Activated CD8-positive, alpha-beta memory T cell treated with anti-CD3 and anti-CD28 coated beads for 1 hour (primary cell): ENCODE results near the gene ZNF862.
"Not testable (repeated sequence)": the region's sequence is repeated elsewhere in the genome, so short reads cannot be mapped to it uniquely, and the experiment has no call there.

Source experiments
- DNase-seq, 2 donors: peaks; one replicate each; pipeline ENCODE4 v3.0.0-alpha.2; 2020; ENCODE audit warnings: low read depth in 1 of 2; ENCODE audit errors: extremely low read depth in 1 of 2

ZNF862 gene

DNA sequence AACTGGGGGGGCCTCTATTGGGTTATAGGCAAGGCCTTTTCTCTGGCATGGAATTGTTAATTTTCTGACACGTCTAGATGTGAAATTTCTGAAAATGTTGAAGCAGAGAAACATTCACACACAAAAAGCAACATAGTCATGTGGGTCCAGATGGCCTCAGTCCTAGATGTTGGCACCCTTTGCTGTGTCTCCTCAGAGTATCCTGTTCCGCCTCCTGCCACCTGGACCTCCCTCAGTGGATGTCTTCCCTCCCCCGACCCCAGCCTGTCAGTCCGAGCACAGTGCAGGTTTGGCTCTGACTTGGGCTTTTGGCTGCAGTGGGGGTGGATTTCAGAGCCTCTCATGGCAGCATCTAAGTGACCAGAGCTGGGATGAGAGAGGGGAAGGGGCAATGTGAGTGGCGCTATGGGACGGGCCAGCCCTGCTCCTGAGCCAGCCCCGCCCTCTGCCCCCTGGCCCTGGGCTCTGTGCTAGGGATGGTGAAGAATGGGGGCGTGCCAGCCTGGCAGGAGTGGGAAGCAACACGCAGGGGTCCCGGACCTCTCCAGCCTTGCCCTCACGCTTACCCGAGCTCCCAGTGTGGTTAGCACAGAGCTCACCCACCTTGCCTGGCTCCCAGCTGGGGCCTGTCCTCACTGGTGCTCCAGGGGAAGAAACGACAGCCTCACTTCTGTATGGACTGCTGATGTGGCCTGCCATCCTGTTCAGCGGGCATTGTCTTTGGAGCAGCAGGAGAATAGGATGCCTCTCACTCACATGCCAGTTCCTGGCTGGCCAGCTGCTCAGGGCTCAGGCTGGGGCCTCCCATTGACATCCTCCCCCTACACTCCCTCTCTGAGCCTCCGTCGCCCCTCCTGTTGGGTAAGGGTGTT lies 41.8 kb downstream of the ZNF862 start:
- DNase-seq = no peak

DNA sequence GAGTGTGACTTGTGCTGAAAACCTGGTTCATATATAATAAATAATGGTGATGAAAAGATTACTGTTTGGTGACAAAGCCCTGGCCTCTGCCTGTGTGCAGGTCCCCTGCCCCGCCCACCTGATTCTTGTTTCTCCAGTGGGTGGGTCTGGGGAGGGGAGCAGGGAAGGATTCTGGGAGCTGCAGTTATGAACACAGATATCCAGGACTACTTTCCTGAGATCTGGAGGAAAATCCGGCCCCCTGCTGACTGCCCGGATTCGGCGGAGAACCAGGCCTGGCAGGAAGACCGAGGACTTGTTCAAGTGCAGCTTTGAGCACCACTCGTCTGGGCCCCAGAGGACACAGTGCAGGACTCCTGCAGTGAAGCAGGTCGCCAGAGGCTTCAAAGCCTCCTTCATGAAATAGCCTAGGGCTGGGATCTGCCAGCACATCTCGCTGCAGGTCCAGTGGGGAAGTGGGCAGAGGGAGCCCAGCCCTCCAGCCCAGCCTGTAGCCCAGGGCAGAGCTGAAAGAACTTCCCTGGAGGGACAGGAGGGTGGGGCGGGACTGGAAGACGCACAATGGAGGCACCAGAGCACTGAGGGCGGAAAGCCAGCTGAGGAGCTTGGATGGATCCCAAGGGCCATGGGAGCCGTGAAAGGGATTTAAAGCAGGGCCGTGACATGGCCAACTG lies 42.6 kb downstream of the ZNF862 start:
- DNase-seq = no peak

DNA sequence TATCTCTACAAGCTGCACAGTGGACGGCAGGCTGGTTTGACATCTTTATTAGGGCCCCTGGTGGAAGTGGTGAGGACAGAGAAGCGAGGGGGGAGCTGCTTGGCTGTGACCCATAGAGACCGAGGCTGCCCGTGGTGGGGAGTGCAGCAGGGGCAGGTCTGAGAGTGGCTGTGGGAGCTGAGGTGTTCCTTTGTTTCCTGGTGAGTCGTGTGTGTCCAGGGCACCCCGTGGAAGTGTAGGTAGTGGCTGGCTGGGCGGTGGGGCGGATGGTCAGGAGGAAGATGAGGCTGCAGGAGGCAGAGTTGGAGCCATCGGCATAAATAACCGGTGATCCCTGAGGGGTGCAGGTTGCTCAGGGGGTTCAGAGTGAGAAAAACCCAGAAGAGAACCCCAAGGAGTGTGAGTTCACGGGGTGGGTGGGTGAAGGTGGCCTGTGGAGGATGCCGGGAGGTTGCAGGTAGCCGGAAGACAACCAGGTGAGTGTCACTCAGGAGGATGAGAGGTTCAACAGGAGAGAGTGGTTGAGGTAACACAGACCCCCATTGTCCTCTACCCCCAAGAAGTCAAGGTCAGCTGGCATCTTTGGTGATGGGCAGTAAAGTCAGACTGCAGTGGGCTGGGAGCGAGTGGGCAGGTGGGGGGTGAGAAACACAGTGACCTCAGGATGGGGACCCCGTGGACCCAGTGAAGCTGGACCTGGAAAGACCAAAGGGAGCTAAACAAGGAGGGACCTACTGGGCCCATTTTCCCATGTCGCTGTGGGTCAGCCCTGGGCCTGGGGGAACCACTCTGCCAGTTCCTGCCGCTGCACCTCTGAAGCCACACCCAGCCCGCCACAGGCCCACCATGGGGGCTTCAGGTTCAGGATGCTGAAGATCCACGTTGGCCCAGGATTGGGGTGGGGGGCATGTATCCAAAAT lies 43.4 kb downstream of the ZNF862 start:
- no peak for DNase-seq

DNA sequence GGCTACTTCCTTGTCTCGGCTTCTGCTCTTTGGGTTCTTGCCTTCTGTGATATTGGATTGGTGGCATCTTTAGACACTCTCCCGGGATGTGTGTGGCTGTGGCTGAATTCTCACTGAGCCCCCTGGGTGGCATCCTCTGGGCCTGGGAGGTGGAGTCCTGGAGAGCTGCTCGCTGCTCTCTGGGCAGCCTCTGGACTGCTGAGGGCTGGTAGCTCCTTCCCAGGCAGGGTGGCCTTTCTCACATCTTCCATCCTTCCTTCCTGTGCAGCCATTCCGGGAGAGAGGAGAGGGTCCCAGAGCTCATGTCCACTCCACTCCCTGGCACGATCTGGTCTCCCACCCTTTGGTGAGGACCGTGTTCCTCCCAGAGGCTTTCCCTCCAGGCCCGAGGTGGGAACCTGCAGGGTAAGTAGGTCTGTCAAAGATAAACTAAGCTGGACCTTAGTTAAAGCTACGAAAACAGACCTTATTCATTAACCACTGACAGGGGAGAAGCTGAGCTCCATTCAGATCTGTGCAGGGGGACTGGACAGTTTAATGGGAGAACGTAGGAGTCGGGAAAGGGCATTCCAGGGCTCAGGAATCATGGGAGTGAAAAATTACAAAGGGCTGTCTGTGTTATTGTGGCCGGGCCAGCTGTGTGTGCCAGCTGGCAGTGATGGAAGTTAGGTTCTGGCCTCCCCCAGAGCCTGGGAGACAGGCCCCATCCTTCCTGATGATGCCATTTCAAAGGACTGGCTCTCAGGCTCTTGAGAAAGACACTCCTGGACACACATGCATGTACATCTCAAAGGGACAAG lies 44.3 kb downstream of the ZNF862 start:
- no peak for DNase-seq

DNA sequence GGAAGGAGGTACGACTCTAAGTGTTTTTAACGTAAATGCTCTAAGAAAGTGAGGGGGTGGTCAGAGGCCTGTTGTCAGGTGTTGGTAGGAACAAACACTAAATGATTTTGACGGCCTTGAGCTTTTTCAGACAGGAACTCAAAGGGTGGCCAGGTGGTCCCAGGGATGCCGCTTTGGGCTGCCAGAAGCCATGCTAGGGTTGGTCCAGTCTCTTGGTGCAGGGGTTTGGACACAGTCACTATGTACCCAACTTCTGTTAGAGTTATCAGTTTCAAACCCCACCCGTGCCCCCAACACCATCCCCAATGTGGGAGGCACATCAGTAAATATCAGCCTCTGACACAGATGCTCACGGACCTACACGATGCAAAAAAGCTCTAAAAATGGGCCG lies 44.9 kb downstream of the ZNF862 start:
- DNase-seq = no peak

DNA sequence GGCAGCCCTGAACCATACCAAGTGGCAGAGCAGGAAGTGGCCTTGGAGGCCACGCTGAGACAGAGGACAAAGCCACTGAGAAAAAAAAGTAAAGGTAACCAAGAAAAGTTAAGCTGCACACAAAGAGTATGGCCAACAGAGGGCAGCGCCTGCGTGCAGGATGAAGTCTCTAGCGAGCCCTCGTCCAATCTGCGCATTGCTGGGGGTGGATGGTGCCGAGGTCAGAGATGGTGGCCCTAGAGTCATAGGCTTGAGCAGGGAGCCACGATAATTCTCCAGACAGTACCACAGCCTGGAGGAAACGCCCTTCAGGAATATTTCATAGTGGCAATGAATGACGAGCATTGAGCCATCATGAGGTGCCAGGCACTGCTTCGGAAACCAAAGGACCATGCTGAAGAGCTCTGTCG lies 45.3 kb downstream of the ZNF862 start:
- DNase-seq = no peak

DNA sequence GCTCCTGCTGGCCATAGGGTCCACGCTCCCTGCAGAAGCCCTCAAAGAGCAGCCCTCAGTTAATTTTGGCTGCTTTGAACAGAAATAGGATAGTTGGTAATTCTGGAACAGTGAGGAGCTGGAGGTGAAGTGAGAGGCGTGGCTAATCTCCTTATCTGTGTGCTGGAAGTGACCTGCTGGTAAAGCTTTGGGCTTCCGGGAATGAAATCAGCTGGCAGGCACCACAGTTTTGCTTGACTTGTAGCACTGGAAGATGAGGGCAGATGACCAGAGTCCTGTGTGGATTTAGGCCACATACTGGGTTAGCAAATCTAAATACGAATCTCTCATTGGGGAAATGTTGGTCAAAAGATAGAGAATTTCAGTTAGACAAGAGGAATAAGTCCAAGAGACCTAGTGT lies 45.8 kb downstream of the ZNF862 start:
- no peak for DNase-seq

DNA sequence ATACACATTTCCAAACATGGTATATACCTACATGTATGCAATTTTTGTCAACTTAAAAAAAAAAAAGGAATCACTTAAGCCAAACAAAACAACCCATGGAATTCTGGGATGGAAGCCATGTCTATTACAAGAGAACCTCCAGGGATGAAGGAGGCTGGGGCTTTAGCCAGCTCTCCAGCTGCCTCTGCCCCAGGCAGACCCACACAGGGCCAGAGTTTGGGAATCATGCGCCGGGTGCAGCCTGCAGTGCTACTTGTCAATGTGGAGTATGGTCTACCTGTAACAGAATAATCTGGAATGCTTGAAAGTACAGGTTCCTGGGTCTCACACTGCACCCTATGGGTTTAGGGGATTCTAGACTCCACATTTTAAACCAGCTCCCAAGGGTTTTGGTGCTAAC lies 46.4 kb downstream of the ZNF862 start:
- DNase-seq = no peak

DNA sequence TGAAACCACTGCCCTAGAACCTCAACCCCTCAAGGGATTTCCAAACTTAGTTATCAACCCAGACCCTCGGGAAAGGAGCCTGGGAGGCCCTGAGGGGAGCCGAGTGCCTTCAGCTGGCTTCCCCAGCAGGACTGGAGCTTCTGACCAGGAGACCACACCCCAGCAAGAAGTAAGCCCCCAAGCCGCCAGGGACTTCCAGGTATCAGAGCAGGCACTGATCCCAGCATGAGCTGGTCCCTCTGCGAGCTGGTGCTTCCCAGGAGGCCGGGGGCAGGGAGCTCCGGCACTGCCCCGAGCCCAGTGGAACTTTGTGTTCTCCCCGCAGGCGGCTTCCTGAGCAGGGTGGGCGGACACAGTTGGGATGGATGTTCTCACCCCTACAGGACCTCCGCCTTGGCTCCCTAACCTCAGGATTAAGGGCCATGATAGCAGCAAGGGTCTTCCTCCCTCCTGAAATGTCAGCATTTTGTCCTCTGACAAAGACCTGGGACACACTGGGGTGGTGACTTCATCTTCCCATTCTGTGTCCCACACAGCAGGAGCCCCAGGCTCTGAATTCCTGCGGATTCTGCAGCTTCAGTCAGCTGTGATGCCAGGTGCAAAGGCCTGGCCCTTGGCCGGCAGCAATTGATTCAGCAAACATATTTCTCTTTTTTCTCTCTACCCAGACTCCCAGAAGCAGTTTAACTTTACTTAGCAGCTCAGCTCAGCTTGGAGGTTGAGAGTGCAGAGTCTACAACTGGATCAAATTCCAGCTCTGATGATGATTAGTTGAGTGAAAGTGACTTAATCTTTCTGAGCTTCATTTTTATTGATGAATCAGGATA lies 47.2 kb downstream of the ZNF862 start:
- no peak for DNase-seq

DNA sequence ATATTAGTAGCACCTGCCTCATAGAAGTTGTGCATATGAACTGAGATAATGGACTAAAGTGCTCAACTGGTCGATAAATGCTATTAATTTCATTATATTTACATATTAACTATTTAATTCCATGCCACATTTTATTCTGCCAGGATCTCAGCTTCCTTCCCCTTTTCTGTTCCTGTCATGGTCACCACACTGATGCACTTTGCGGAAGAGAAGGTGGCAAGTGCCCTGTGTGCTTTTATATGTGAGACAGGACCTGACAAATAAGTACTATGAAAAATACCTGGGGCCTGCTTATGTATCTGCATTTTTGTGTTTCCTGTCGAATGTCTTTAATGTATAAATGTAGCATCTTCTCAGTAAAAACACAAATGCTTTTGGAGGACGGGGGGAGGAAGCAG lies 47.8 kb downstream of the ZNF862 start:
- no peak for DNase-seq

DNA sequence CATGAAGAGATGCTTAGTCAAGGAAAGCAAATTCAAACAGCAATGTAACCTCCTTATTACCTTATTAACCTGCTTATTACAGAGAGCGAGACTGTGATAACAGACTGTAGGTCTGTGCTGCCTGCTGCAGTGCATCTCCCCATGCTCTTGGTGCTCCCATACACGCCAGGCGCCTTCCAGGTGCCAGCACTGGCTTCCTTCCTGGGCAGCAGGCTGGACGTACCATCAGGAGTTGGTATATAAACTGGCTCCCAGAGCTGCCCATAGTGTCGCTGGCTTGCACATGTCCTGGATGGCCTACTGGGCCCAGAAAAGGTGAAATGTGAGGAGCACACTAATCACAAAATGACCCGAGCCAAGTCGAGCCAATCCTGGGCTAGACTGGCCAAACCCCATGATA lies 49.1 kb downstream of the ZNF862 start:
- DNase-seq = no peak

DNA sequence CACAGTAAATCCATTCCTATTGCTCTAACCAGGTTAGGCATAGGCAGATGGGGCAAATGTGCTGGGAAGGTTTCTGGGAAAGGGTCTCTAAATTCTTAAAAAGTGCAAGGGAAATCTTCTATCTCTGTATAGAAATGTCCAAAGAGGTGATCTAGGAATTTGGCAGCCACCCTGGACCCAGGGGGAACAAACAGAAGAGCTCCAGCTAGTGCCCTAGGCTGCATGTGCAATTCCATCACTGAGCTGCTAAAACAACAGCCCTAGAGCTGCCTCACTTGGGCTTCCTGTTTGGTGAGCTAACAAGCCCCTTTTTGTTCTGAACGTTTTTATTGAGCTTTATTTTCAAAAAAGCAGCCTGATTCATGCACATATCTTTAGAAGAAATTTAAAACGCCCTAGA lies 52.5 kb downstream of the ZNF862 start:
- DNase-seq = not testable (repeated sequence)

DNA sequence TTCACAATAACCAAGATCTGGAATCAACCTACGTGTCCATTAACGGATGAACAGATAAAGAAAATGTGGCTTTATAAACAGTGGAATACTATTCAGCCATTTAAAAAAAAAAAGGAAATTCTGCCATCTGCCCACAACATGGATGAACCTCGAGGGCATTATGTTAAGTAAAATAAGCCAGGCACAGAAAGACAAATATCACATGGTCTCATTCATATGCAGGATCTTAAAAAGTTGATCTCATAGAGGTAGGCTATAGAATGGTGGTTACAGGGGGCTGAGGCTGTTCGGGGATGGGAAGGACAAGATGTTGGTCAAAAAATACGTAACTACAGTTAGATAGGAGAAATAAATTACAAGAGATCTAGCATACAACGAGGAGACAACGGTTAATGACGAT lies 56.8 kb downstream of the ZNF862 start:
- not testable (repeated sequence) for DNase-seq

DNA sequence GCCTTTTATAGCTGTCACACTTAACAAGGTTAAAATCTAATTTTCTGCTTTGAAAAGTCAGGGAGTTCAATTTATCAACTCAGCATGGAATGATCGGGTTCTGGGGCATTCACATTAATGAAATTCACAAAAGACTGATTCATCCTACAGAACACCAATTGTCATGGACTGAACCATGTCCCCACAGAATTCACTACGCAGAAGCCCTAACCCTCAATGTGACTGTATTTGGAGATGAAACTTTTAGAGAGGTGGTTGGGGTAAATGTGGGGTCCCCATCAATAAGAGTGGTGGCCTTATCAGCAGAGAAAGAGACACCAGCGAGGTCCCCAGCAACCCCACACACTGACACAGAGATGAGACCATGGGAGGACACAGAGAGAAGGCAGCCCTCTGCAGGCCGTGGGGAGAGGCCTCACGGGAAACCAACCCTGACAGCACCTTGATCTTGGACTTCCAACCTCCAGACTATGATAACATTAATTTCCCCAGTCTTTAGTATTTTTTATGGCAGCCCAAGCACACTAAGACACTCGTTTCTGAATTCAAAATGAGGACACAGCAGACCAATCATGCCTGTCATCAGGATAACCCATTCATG lies 69.7 kb downstream of the ZNF862 start:
- DNase-seq = not testable (repeated sequence)

DNA sequence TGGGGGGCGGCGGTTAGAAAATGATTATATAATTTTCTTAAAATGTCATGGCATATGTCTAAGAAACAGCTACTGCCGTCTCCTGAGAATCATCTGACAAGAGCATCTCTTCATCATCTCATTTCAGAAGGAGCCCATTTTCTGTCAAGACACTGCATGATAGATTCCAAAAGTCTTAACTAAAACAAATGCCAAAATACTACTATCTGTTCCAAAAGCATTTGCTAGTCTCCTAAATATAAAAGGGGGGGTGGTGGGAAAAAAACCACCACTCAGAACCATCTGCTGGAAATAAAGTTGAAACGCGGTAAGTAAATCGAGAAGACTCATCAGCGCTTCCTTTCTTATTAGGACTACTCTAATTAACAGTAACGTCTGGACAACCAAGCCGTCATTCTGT lies 72.0 kb downstream of the ZNF862 start:
- DNase-seq = not testable (repeated sequence)

DNA sequence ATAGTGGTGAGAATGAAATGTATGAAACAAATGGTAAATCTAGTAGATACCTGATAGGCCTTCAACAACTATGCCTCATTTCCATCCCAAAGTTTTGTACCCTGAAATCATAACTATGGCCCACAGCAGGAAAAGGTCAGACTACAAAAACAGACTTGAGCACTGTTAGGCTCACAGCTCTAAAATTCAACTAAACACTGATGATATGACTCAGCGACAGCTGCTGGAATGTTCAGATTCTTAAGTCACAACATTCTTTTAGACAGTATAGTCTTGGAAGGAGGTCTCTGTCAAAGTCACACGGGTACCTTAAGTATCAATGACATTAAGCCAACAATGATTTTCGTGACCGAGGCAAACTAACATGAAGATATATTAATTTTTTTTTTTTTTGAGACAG lies 74.0 kb downstream of the ZNF862 start:
- not testable (repeated sequence) for DNase-seq
